Measurements from ENCODE around the gene SERINC5.
"Not testable (repeated sequence)": the region's sequence is repeated elsewhere in the genome, so short reads cannot be mapped to it uniquely, and the experiment has no call there.

Gene SERINC5

GRCh38 chr5:80225934-80226326 is 29.9 kb downstream of the SERINC5 start:
- DNase-seq: no peak

GRCh38 chr5:80225189-80225933 is 30.5 kb downstream of the SERINC5 start:
- DNase-seq: no peak

- DNase-seq: no peak
Measured at GRCh38 chr5:80223561-80223960, 32.3 kb downstream of the SERINC5 start.

- DNase-seq: no peak
Measured at GRCh38 chr5:80220245-80220897, 35.5 kb downstream of the SERINC5 start.

DNA sequence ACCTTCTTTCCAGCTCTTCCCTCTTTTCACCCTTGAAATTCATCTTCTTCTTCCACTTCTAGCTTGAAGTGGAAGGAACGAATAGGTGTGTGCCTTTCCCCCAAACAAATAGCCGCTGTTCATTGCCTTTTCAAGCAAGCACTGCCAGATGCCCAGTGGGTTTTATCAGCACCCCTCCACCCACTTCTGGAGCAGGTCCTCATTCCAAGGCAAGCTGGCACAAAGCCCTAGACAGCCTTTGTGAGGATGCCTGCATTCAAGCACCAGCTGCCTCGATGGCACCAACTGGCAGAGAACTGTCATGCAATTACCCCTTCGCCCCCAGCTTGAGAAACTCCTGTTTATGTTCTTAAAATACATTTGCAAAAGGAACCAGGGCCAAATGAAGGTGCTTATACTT is 36.5 kb downstream of the SERINC5 start:
- no peak for DNase-seq

- no peak for DNase-seq
Measured at GRCh38 chr5:80217667-80218066, 38.2 kb downstream of the SERINC5 start.

DNA sequence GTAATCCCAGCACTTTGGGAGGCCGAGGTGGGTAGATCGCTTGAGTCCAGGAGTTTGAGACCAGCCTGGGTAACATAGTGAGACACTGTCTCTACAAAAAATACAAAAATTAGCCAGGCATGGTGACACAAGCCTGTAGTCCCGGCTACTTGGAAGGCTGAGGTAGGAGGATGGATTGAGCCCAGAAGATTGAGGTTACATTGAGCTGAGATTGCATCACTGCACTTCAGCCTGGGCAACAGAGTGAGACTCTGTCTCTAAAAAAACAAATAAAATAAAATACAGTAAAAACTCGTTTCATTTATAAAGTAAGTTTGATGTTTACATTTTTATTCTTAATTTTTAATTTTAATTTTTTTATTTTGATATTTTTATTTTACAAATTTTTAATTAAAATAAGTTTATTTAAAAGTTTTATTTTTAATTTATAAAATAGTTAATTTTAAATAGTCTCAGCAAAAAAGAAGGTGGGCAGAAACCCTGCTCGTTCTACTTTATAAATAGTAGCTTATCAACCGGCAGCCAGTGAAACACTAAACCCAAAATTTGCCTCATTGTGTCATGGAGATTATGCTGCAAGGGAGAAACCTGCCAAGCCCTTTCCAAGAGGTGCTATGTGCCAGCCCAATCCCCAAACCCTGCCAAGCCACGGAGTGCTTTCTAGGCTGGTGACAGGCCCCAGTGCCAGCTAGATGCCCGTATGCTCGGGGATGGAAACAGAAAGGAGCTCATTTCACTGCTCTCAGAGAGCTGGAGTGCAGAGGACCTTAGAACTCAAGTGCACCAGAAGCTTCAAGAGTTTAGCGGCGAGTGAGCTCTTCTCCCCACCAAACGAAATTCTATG is 38.9 kb downstream of the SERINC5 start:
- DNase-seq: no peak

DNA sequence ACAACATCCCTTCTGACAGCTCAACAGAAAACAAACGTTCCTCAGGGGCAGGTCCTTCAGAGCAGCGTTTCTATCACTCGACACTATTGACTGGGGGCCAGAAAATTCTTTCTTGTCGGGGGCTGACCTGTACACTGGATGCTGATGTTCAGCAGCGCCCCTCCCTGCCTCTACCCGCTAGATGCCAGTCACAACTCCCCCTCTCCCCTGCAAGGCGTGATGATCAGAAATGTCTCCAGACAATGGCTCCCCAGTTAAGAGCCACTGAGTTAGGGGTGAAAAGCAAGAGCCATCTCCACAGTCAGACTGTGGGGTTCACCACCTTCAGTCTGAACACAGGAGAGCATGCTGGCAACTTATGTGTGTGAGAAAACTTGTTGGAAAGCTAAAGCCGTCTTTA is 39.8 kb downstream of the SERINC5 start:
- no peak for DNase-seq

DNA sequence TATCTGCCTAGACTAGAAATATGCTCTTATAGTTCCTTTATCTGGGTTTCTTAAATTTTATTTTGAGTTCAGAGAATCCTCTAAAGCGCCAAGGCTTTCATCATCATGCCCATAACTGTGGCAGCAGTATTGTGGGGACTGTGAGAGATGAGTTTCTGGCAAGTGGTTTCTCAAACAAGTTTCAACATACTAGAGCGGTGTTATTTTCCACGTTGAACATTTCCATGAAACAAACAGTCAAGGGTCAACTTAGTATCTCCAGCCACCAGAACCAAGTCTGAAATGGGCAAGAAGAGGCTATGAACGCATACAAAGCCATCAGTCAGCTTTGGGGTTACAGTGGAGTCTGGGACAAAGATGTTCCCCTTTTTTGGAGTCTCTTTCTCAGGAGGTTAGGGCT is 40.3 kb downstream of the SERINC5 start:
- no peak for DNase-seq

DNA sequence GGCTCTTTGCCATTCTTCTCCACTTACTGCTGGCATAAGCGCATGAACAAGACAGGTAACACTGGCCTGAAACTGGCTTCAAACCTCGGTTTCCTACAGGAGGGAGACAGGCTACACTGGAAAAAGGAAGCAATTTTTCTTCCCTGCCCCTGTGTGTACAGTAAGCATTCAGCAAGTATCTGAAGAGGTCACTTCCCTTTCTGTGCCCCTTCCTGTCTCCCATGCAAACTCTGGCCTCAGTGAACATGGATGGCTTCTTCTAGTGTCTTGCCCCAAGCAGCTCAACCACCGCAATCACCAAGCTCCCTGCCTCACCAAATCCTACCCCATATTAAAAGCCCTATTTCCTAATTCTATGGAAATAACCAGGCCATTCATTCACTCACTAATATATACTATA is 42.4 kb downstream of the SERINC5 start:
- DNase-seq: no peak

- no peak for DNase-seq
Measured at GRCh38 chr5:80212171-80212667, 43.6 kb downstream of the SERINC5 start.

GRCh38 chr5:80211327-80211726 is 44.5 kb downstream of the SERINC5 start:
- no peak for DNase-seq

GRCh38 chr5:80210014-80210413 is 45.8 kb downstream of the SERINC5 start:
- no peak for DNase-seq

- no peak for DNase-seq
Measured at GRCh38 chr5:80208381-80208780, 47.5 kb downstream of the SERINC5 start.

- no peak for DNase-seq
Measured at GRCh38 chr5:80207832-80208231, 48.0 kb downstream of the SERINC5 start.

DNA sequence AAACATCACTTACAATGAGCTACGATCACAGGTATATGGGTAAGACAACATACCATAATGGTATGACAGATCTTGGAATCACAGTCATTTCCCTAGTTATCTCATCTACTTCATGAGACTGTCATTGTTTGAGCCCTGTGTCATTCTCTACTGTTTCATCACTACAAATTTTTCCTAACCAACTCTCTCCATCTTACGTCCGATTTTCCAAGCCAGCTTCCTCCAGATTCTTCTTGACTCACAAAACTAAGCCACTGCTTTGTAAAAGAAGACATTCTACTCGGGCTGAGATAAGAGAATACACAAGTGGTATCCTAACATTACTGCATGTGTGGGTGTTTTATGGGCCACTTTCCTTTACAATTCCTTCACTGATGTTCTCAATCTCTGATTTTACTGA is 49.6 kb downstream of the SERINC5 start:
- DNase-seq: no peak

DNA sequence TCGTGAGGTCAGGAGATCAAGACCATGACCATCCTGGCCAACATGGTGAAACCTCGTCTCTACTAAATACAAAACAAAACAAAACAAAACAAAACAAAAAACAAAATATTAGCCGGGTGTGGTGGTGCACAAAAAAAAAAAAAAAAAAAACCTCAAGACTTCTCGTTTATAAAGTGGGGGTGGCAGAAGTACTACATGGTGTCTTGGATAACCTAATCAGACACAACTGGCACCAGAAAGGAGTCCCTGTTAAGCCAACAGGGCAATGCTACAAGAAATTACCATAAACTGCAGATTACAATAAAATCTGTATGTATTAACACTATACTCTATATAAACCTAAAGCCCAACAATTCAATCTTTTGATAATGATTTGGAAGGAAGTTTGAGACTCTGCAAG is 50.0 kb downstream of the SERINC5 start:
- DNase-seq: no peak

DNA sequence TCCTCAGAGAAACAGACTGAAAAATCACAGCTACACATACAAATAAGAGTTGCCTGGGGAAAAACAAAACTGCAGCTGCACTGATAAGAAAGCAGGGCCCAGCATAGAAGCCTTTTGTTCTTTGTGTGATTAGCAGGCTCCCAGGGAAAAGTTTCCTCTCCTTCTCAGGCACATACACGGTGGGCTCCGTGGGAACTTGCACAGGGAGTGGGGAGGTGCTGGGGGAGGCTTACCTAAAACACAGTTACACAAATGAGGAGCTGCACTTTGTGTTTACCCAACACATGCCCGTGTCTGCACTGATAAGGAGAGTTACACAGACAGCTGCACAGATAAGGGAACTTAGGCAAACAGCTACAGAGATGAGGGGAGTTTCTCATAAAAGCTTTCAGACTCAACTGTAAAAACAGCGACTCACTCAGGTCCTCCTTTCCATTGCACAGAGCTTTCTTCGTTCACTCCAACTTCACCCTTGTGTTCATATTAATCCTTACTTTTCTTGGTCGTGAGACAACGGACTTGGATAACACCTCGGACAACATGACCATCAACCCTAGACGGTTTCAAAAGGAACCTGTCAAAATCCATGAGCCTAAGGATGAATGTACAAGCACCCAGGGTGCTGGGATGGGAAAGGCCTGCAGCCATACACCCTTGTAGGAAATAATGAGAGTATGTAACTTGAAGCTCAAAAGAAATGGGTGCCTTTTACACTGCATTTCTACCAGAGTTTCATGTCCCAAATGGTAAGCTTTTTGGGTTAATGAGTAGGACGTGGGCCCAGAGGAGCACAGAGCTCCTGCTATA is 50.8 kb downstream of the SERINC5 start:
- no peak for DNase-seq

DNA sequence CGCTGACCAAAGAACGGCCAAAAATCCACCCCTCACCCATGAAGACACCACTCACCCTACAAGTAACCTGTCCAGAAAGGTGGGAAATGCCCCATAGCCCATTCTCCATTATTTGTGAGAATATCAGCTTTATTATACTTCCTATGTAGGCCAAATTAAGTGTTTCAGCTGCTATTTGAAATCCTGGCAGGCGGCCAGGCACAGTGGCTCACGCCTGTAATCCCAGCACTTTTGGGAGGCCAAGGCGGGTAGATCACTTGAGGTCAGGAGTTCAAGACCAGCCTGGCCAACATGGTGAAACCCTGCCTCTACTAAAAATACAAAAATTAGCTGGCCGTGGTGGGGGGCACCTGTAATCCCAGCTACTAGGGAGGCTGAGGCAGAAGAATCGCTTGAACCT is 54.1 kb downstream of the SERINC5 start:
- not testable (repeated sequence) for DNase-seq

DNA sequence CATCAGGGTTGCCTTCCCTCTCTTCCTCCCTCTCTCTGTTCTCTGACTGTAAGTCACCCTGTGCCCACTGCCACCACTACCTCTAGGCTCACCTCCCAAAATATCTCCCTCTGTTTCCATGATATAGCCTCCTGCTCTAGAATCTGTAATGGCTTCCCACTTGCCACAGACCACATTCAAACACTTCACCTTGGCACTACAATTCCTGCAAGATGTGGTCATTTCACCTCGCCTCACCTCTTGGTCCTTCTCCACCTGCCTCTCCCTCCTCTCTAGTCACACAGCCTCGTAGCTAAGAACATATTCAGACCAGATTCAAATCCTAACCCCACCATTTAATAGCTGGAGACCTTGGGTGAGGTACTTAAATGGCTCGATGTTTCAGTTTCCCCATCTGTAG is 56.9 kb downstream of the SERINC5 start:
- no peak for DNase-seq

- DNase-seq: no peak
Measured at GRCh38 chr5:80198399-80198798, 57.4 kb downstream of the SERINC5 start.

DNA sequence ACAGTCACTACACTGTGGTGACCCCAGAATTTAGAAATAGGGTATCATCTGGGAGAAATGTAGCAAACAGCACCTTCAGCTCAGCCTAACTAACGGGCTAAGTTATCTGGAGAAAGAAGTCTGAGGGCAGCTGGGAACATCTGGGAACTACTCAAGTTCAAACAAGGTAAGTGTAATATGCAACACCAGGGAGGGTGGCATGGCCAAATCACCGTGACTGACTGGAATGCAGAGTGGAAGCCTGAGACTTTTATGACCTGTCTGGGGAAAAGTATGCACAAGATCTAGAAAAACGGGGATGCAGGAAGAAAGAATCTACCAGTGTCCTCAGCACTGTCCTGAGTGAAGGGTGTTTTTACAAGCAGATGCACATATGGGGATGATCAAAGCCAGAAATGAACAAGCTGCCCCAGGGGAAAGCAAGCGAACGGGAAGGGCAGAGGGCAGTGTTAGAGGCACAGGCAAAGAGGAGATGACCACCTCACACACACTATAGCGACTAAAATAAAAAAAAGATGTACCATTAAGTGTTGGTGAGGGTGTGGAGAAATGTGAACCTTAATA is 59.9 kb downstream of the SERINC5 start:
- DNase-seq: no peak

All from NCI-H1436 treated with DMSO at 0.1 percent for 48 hours (cell line).